Skeletal muscle tissue (tissue), 4 donors: ENCODE results near the gene TUT1. TPM values are rescaled to one million over a fixed set of nuclear protein-coding genes. Genes with fewer than 3 reads are reported as not detected.

Experiments used
- H3K27ac ChIP-seq: one replicate; pipeline ENCODE4 v1.7.0; 2013; ENCODE audit warnings: mild to moderate bottlenecking, low read depth, low read length, inconsistent platforms
- H3K27me3 ChIP-seq, 3 donors: one replicate each; pipeline ENCODE4 v1.7.0; 2013; ENCODE audit warnings: low read length in 3 of 3; ENCODE audit not compliant: control insufficient read depth in 3 of 3, insufficient read depth in 3 of 3
- H3K36me3 ChIP-seq, 3 donors: one replicate each; pipeline ENCODE4 v1.7.0; 2013; ENCODE audit warnings: low read length in 3 of 3; ENCODE audit not compliant: control insufficient read depth in 3 of 3, insufficient read depth in 3 of 3
- H3K4me1 ChIP-seq, 3 donors: one replicate each; pipeline ENCODE4 v1.7.0; 2013; ENCODE audit warnings: low read length in 3 of 3, mild to moderate bottlenecking in 3 of 3; ENCODE audit not compliant: control insufficient read depth in 3 of 3, insufficient read depth in 3 of 3
- H3K4me3 ChIP-seq, 3 donors: one replicate each; pipeline ENCODE4 v1.7.0; 2013; ENCODE audit warnings: low read length in 3 of 3
- H3K9ac ChIP-seq, 3 donors: one replicate each; pipeline ENCODE4 v1.7.0; 2013; ENCODE audit warnings: low read length in 3 of 3, mild to moderate bottlenecking in 3 of 3, moderate library complexity in 2 of 3, low read depth in 1 of 3
- H3K9me3 ChIP-seq, 3 donors: one replicate each; pipeline ENCODE4 v1.7.0; 2013; ENCODE audit warnings: low read length in 3 of 3; ENCODE audit not compliant: control insufficient read depth in 3 of 3
- total RNA-seq: library from RNA; depleted of rRNA; stranded (reverse); fragments of >200 nt; gene quantifications from one replicate; pipeline ENCODE4 v1.2.3, GENCODE V29; 2014
- donor health status: Osteomylitis.

TUT1 gene
- total RNA-seq, 1 donor from 2014 or later, result 4.2 TPM

DNA sequence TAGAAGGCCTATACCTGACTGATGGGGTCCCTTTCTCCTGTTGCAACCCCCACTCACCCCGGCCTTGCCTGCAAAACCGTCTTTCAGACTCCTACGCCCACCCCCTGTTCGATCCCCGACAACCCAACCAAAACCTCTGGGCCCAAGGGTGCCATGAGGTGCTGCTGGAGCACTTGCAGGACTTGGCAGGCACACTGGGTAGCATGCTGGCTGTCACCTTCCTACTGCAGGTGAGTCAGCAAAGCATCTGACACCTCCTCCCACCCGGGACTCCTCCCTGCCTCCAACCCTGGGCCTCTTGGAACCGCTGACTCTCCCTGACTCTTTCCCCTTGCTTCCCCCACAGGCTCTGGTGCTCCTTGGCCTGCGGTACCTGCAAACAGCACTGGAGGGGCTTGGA lies 23.0 kb upstream of the TUT1 start:
- H3K9ac ChIP-seq, result no peak overlapping the region
- H3K4me3 ChIP-seq, result no peak overlapping the region
- H3K4me1 ChIP-seq, result peaks cover 15 to 27% (median 21%) of the 10 kb centered on the region in 3 donors
- no peaks in the 10 kb centered on the region for H3K9me3 ChIP-seq
- no peak overlapping the region for H3K27ac ChIP-seq
- peaks cover 12 to 30% (median 15%) of the 10 kb centered on the region in 3 donors for H3K36me3 ChIP-seq
- H3K27me3 ChIP-seq, result no peaks in the 10 kb centered on the region

DNA sequence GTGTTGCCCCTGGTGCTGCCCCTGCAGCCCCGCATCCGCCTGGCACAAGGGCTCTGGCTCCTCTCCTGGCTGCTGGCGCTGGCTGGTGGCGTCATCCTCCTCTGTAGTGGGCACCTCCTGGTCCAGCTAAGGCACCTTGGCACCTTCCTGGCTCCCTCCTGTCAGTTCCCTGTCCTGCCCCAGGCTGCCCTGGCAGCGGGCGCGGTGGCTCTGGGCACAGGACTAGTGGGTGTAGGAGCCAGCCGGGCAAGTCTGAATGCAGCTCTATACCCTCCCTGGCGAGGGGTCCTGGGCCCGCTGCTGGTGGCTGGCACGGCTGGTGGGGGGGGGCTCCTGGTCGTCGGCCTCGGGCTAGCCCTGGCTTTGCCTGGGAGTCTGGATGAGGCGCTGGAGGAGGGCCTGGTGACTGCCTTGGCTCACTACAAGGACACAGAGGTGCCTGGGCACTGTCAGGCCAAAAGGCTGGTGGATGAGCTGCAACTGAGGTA lies 22.0 kb upstream of the TUT1 start:
- Histone ChIP-seq H3K36me3 (peaks cover 17 to 36% (median 19%) of the 10 kb centered on the region in 3 donors), H3K9ac (peak overlapping the region in 2 of 3 donors; percentile 50 to 64), H3K27me3 (no peaks in the 10 kb centered on the region), H3K4me1 (peaks cover 15 to 27% (median 21%) of the 10 kb centered on the region in 3 donors), H3K27ac (peak overlapping the region; percentile 83), H3K9me3 (no peaks in the 10 kb centered on the region), H3K4me3 (peak overlapping the region; percentile 23 to 83 (median 62))

DNA sequence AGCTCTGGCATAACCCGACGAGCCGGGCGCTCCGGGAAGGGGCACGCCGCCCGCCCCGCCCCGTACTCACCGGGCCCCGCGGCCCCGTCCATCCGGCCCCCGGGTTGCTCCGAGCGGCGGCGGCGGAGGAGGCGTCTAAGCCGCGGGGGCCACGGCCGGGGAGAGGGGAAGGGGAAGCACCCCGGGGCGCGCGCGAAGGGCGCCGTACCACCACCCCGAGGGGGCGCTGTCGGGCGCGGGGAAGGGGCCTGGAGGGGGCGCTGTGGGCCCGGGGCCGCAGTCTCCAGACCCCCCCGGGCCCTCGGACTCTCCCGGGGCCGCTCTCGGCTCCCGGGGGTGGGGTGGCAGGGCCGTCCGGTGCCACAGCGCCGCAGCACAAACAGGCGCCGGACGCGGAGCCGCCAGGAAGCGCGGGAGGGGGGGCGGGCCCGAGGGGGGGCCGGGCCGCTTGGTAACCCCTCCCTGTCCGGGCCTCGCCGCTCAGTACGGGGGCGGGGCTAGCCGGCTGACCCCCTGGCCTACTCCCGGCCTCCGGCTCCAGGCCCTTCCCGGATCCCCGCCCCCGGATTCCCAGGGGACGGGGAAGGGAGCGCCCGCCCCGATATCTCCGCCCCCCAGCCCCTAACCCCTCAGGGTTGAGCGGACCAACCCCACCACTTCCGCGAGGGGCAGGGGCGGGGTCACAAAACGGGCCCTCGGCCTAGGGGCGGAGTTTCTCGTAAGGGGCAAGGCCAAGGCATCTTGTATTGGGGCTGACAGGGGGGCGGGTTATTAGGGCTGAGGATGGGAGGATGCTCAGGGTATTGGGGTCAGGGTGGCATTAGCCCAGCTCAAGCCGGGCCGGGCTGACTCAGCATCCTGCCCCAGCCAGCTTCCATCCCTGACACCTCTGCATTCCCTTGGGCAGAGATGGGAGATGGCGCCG lies 21.3 kb upstream of the TUT1 start, which contains the start of the genes EML3 and ROM1:
EML3 (minus strand) TSS at position 410 of the 925 bp plus-strand sequence; CDS start at position 92, 318 bp downstream.
ROM1 (plus strand) TSS at position 892 of the 925 bp plus-strand sequence; CDS start at position 917, 25 bp downstream.
- H3K27ac ChIP-seq, result peak within 1 kb of the TSS; percentile 83
- H3K4me1 ChIP-seq, result peaks cover 15 to 27% (median 21%) of the 10 kb centered on the region in 3 donors
- H3K4me3 ChIP-seq, result peak within 1 kb of the TSS; percentile 62 to 86 (median 83)
- peaks cover 18 to 38% (median 22%) of the 10 kb centered on the region in 3 donors for H3K36me3 ChIP-seq
- peak within 1 kb of the TSS; percentile 68 to 83 (median 83) for H3K9ac ChIP-seq
- no peaks in the 10 kb centered on the region for H3K27me3 ChIP-seq
- no peaks in the 10 kb centered on the region for H3K9me3 ChIP-seq

DNA sequence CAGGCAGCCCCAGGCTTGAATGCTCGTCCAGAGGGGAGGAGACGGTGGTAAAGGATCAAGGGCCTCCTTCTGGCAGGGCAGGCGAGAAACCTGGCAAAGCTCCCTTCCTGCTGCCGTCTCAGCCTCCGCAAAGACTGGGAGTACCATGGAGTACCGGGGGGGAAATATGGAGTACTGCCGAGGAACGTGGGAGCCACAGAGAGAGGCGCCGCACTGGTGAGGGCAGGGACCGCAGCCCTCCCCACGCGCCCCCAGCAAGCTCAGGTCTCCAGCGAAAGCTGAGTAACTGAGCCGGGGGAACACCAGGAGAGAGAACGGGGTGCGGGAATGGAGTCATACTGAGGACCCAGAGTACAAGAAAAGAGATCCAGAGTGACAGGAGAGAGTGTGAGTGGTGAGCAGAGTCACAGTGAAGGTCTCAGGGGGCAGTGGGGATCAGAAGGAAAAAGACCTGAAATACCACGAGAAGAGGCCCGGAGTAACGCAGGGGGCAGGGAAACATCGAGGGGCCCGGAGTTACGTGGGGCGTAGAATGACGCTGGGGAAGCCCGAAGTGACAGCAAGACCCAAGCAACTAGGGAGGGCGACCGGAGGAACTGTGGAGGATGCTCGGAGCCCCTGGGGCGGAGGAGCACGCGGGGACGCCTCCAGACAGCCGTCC lies 20.5 kb upstream of the TUT1 start:
- peak overlapping the region; percentile 62 to 86 (median 83) for H3K4me3 ChIP-seq
- H3K36me3 ChIP-seq, result peaks cover 15 to 38% (median 17%) of the 10 kb centered on the region in 3 donors

DNA sequence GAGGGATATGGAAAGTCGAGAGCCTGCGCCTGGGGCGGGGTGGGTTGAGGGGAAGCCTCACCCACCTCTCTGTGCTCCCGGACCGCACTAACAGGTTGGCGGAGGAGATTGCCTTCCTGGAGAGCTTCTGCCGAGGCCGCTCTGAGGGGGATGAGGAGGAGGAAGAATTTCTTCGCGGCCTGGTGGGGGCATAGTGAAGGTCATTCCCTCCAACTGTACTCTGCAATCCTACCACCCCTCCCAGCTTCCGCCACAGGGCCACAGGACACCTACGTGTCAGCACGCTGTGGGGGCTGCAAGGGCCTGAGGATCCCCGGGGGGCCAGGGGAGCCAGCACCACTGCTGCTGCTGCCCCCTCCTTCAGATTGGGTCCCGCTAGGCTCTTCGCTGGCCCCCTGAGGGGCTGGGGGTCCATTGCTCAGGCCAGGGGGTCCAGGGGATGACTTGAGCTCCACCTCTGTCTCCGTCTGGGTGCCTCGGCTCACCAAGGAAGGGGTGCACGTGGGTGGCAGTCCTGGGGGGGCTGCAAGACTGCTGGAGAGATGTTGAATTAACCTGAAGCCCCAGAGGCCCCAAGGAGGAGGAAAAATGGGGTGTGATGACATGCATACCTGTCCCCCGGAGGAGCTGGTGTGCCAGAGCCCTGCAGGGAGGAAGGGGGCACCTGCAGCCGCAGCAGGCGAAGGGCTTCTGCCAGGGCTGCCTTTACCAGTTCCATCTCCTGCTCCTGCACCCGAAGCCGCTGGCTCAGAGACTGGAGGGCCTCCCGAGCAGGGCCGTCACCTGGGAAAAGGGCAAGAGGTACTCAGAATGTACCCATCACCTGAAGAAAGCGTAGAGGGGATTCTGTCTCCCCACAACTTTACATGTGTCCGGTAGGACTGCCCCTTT lies 19.7 kb upstream of the TUT1 start:
- peak overlapping the region; percentile 83 for H3K27ac ChIP-seq
- no peaks in the 10 kb centered on the region for H3K27me3 ChIP-seq
- H3K9me3 ChIP-seq, result no peaks in the 10 kb centered on the region
- peaks cover 15 to 27% (median 21%) of the 10 kb centered on the region in 3 donors for H3K4me1 ChIP-seq
- H3K9ac ChIP-seq, result peak overlapping the region; percentile 68 to 83 (median 83)
- H3K36me3 ChIP-seq, result peaks cover 9 to 35% (median 16%) of the 10 kb centered on the region in 3 donors
- H3K4me3 ChIP-seq, result peak overlapping the region; percentile 62 to 86 (median 83)

More for the DNA sequence above, 20.5 kb upstream of the TUT1 start:
- Histone ChIP-seq H3K4me1 (peaks cover 15 to 27% (median 21%) of the 10 kb centered on the region in 3 donors), H3K27ac (peak overlapping the region; percentile 83), H3K9me3 (no peaks in the 10 kb centered on the region), H3K9ac (peak overlapping the region; percentile 68 to 83 (median 83)), H3K27me3 (no peaks in the 10 kb centered on the region)

DNA sequence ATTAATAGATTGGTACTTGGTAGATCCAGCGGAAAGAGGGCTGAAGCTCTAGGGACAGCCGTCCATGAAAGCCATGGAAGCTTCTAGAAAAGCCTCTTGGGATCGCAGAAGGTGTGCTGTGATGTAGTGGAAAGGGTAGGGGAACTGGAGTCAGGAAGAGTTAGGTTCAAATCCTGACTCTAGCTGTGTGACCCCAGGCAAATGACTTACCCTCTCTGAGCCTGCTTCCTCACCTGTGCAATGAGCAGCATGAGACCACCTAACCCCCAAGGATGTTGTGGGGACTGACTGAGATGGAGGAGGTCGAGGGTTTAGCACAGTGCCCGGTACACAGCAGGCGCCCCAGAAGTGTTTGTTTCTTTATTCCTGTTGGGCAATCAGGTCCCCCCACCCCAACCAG lies 19.1 kb upstream of the TUT1 start:
- peaks cover 15 to 35% (median 19%) of the 10 kb centered on the region in 3 donors for H3K36me3 ChIP-seq

DNA sequence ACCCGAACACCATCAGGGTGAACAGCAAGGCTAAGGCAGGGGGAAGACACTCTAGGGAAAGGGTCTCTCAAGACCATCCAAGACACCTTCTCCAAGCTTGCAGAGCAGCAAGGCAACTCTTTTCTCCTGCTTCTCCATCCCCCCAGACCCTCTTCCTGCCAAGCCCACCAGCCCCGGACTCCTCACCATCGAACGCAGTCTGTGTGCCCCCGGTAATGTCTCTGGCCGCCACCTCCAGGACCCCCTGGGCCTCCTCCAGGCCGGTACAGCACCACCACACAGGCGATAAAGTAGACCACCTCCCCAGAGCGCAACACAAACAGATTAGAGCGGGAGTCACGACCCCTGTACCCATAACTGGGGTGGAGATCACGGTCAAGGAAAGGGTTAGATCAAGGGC lies 17.5 kb upstream of the TUT1 start:
- Histone ChIP-seq H3K9ac (no peak overlapping the region), H3K4me1 (peaks cover 15 to 27% (median 21%) of the 10 kb centered on the region in 3 donors), H3K36me3 (peaks cover 15 to 28% (median 21%) of the 10 kb centered on the region in 3 donors), H3K4me3 (no peak overlapping the region), H3K27ac (no peak overlapping the region), H3K27me3 (no peaks in the 10 kb centered on the region), H3K9me3 (no peaks in the 10 kb centered on the region)

More for the DNA sequence above, 19.1 kb upstream of the TUT1 start:
- H3K27me3 ChIP-seq, result no peaks in the 10 kb centered on the region
- no peak overlapping the region for H3K9ac ChIP-seq
- H3K27ac ChIP-seq, result no peak overlapping the region
- H3K4me3 ChIP-seq, result no peak overlapping the region
- no peaks in the 10 kb centered on the region for H3K9me3 ChIP-seq
- H3K4me1 ChIP-seq, result peaks cover 15 to 27% (median 21%) of the 10 kb centered on the region in 3 donors

DNA sequence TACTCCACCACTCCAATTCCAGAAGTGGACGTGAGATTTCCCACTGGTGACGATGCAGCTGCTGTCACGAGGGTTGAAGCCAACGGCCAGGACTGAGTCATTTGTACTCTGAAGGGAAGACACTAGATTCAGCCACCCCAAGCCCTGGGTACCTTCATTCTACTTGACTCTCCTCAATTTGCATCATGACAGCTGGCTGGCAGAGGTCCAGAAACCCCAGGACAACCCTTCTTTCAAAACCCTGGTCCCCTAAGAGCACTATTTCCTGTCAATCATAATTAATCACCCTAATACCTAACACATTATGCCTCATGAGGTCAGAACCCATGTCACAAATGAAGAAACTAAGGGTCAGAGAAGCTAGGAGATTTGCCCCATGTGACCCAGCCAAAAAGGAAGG lies 16.4 kb upstream of the TUT1 start:
- Histone ChIP-seq H3K4me1 (peaks cover 18 to 26% (median 21%) of the 10 kb centered on the region in 3 donors), H3K9ac (no peak overlapping the region), H3K4me3 (no peak overlapping the region), H3K27ac (no peak overlapping the region), H3K36me3 (peaks cover 15 to 28% (median 21%) of the 10 kb centered on the region in 3 donors), H3K9me3 (no peaks in the 10 kb centered on the region), H3K27me3 (no peaks in the 10 kb centered on the region)

DNA sequence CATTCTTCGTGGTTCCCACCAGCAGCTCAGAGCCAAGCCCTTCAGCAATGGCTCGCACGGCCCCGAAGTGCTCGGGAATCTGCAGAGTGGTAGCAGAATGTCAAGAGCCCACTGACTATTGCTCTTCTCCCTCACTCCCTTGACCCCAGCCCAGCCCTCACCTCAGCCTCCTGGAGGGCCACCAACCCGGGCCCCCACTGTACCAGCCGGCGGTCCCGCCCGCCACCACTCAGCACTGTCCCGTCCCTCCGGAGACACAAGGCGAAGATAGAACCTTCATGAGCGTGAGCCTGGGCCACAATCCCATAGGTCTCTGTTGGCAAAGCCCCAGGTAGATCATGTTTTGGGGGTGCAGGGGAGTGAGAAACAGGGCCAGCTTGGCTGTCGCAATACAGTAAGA lies 14.6 kb upstream of the TUT1 start:
- no peaks in the 10 kb centered on the region for H3K27me3 ChIP-seq
- H3K9me3 ChIP-seq, result no peaks in the 10 kb centered on the region
- peaks cover 15 to 18% (median 17%) of the 10 kb centered on the region in 3 donors for H3K4me1 ChIP-seq
- H3K27ac ChIP-seq, result no peak overlapping the region
- H3K36me3 ChIP-seq, result peaks cover 15 to 28% (median 21%) of the 10 kb centered on the region in 3 donors
- H3K4me3 ChIP-seq, result no peak overlapping the region
- no peak overlapping the region for H3K9ac ChIP-seq
